DND-41 (cell line): ENCODE measurements around the gene GREB1L.

Source experiments
- EZH2 ChIP-seq: IDR thresholded peaks from 3 replicates; pipeline ENCODE4 v1.6.1; 2012; ENCODE audit warnings: borderline replicate concordance, low read depth, mild to moderate bottlenecking, moderate library complexity, low read length, inconsistent platforms; ENCODE audit not compliant: severe bottlenecking
- TF ChIP-seq, protein P1 (sequence below): IDR thresholded peaks from 2 replicates; pipeline ENCODE4 v1.5.1; 2012; ENCODE audit warnings: borderline replicate concordance, low read length, moderate library complexity, mild to moderate bottlenecking; ENCODE audit not compliant: poor library complexity, severe bottlenecking; ENCODE audit errors: extremely low read depth

DNA sequence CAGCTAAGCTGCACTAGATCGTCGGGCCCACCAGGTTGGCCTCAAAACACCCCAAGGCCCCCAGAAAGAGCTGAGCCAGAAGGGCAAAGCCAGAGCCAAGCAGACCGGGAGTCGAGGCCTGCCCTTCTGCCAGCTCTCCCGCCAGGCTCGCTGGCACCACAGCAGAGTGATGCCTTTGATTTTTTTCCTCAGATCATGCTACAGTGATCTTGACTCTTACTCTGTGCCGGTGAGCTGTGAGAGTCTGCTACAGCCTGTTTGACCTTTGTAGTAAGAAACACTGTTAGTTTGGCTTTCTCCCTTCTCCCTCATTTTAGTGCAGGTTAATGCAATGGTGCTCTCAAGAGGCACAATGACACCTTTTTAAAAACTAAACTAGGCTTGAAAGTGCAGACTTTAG, 260.6 kb downstream of the GREB1L start:
- TF ChIP-seq, protein P1, sequence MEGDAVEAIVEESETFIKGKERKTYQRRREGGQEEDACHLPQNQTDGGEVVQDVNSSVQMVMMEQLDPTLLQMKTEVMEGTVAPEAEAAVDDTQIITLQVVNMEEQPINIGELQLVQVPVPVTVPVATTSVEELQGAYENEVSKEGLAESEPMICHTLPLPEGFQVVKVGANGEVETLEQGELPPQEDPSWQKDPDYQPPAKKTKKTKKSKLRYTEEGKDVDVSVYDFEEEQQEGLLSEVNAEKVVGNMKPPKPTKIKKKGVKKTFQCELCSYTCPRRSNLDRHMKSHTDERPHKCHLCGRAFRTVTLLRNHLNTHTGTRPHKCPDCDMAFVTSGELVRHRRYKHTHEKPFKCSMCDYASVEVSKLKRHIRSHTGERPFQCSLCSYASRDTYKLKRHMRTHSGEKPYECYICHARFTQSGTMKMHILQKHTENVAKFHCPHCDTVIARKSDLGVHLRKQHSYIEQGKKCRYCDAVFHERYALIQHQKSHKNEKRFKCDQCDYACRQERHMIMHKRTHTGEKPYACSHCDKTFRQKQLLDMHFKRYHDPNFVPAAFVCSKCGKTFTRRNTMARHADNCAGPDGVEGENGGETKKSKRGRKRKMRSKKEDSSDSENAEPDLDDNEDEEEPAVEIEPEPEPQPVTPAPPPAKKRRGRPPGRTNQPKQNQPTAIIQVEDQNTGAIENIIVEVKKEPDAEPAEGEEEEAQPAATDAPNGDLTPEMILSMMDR, result no peak
- no peak for TF ChIP-seq EZH2
